ENCODE measurements around the gene FAM81A.
"Not testable (repeated sequence)": the region's sequence is repeated elsewhere in the genome, so short reads cannot be mapped to it uniquely, and the experiment has no call there.

The FAM81A gene

GRCh38 chr15:59491062-59491461, 53.1 kb downstream of the FAM81A start:
- DNase-seq, result no peak

GRCh38 chr15:59492389-59493377, 54.7 kb downstream of the FAM81A start:
- DNase-seq, result peak; percentile 26

GRCh38 chr15:59501597-59501996, 63.6 kb downstream of the FAM81A start:
- no peak for DNase-seq

GRCh38 chr15:59515190-59515589, 77.2 kb downstream of the FAM81A start:
- DNase-seq, result no peak

GRCh38 chr15:59516655-59517461, 78.9 kb downstream of the FAM81A start:
- no peak for DNase-seq

GRCh38 chr15:59519329-59519728, 81.3 kb downstream of the FAM81A start:
- no peak for DNase-seq

- DNase-seq, result no peak
These were observed 83.5 kb downstream of the FAM81A start for GRCh38 chr15:59521443-59521842.

- DNase-seq, result peak; percentile 70
These were observed 85.0 kb downstream of the FAM81A start for GRCh38 chr15:59522988-59523461.

- no peak for DNase-seq
These were observed 85.7 kb downstream of the FAM81A start for GRCh38 chr15:59523702-59524101.

- DNase-seq, result no peak
These were observed 86.3 kb downstream of the FAM81A start for GRCh38 chr15:59524331-59524731.

- not testable (repeated sequence) for DNase-seq
These were observed 88.5 kb downstream of the FAM81A start for GRCh38 chr15:59526466-59526865.

GRCh38 chr15:59528429-59528828, 90.4 kb downstream of the FAM81A start:
- DNase-seq, result no peak

- peak; percentile 45 for DNase-seq
These were observed 91.0 kb downstream of the FAM81A start for GRCh38 chr15:59528961-59529402.

GRCh38 chr15:59531066-59531675, 93.2 kb downstream of the FAM81A start:
- DNase-seq, result no peak

- DNase-seq, result peak; percentile 36
These were observed 94.9 kb downstream of the FAM81A start for GRCh38 chr15:59532770-59533379.

- DNase-seq, result no peak
These were observed 98.6 kb downstream of the FAM81A start for GRCh38 chr15:59536553-59536952.

- DNase-seq, result no peak
These were observed 99.4 kb downstream of the FAM81A start for GRCh38 chr15:59537403-59537802.

GRCh38 chr15:59538494-59538893, 100.5 kb downstream of the FAM81A start:
- no peak for DNase-seq

- no peak for DNase-seq
These were observed 101.8 kb downstream of the FAM81A start for GRCh38 chr15:59539799-59540198.

- no peak for DNase-seq
These were observed 102.7 kb downstream of the FAM81A start for GRCh38 chr15:59540654-59541053.

- DNase-seq, result no peak
These were observed 103.8 kb downstream of the FAM81A start for GRCh38 chr15:59541750-59542149.

- DNase-seq, result no peak
These were observed 105.9 kb downstream of the FAM81A start for GRCh38 chr15:59543721-59544547.

Data from NCI-H2029 (cell line).